Endodermal cell (in vitro differentiated cells): ENCODE results near the gene SRCAP. TPM values are rescaled to one million over a fixed set of nuclear protein-coding genes. Genes with fewer than 3 reads are reported as not detected.

Experiments used
- DNase-seq: peaks from one replicate; pipeline ENCODE4 v3.0.0-alpha.2; 2017
- H3K27ac ChIP-seq: 2 replicates; pipeline ENCODE4 v1.5.1; 2013; ENCODE audit warnings: mild to moderate bottlenecking, low read depth, low read length, moderate library complexity
- H3K27me3 ChIP-seq: 2 replicates; pipeline ENCODE4 v1.6.1; 2013; ENCODE audit warnings: mild to moderate bottlenecking, low read length, moderate library complexity; ENCODE audit not compliant: insufficient read depth, control insufficient read depth, poor library complexity, severe bottlenecking
- H3K36me3 ChIP-seq: 2 replicates; pipeline ENCODE4 v1.7.0; 2013; ENCODE audit warnings: mild to moderate bottlenecking, low read length, moderate library complexity; ENCODE audit not compliant: control insufficient read depth, insufficient read depth
- H3K4me1 ChIP-seq: one replicate; pipeline ENCODE4 v1.7.0; 2013; ENCODE audit warnings: low read length; ENCODE audit not compliant: control insufficient read depth, insufficient read depth
- H3K4me3 ChIP-seq: 2 replicates; pipeline ENCODE4 v1.5.1; 2013; ENCODE audit warnings: mild to moderate bottlenecking, low read length, moderate library complexity
- H3K9ac ChIP-seq: 2 replicates; pipeline ENCODE4 v1.6.1; 2013; ENCODE audit warnings: mild to moderate bottlenecking, low read length, moderate library complexity; ENCODE audit not compliant: poor library complexity, severe bottlenecking; ENCODE audit errors: extremely low read depth
- H3K9me3 ChIP-seq: 2 replicates; pipeline ENCODE4 v1.6.1; 2013; ENCODE audit warnings: mild to moderate bottlenecking, low read length, moderate library complexity; ENCODE audit not compliant: control insufficient read depth
- H3K27ac Mint-ChIP-seq: 2 replicates; pipeline ENCODE4 v1.8.0; 2020; ENCODE audit warnings: mixed read lengths
- H3K27me3 Mint-ChIP-seq: 2 replicates; pipeline ENCODE4 v1.8.0; 2021; ENCODE audit warnings: mild to moderate bottlenecking, mixed read lengths; ENCODE audit not compliant: insufficient read depth
- H3K36me3 Mint-ChIP-seq: 2 replicates; pipeline ENCODE4 v1.8.0; 2020; ENCODE audit warnings: low read depth, mixed read lengths
- H3K4me1 Mint-ChIP-seq: 2 replicates; pipeline ENCODE4 v1.8.0; 2020; ENCODE audit warnings: mixed read lengths
- H3K4me3 Mint-ChIP-seq: 2 replicates; pipeline ENCODE4 v1.8.0; 2020; ENCODE audit warnings: mild to moderate bottlenecking, moderate library complexity, mixed read lengths
- H3K9me3 Mint-ChIP-seq: 2 replicates; pipeline ENCODE4 v1.8.0; 2020; ENCODE audit warnings: mild to moderate bottlenecking, mixed read lengths
- CTCF ChIP-seq: fragments of 200-600 bp; sonication (generic); conservative IDR thresholded peaks from 2 replicates; pipeline ENCODE4 v1.5.0; 2021; ENCODE audit warnings: antibody characterized with exemption, mild to moderate bottlenecking
- WGBS, 2 experiments: methylation state at CpG; one replicate each; pipeline versions ENCODE4 v1.1.5 to v1.1.7; 2013; ENCODE audit warnings: missing lambda C conversion rate in 2 of 2, mixed read lengths in 1 of 2; ENCODE audit not compliant: insufficient coverage in 1 of 2, insufficient read length in 1 of 2; 5-methylcytosine and 5-hydroxymethylcytosine counted together
- total RNA-seq, 2 donors: library from RNA; stranded (reverse); fragmentation: NEBNext Ultra II Directional in 1 of 2; extraction: Animal tissue kit (Norgen Biotek cat#: 25700) in 1 of 2; gene quantifications; 2 replicates in 1 of 2; 3 replicates in 1 of 2; pipeline ENCODE4 v1.2.1, GENCODE V29; 2021

SRCAP gene
- total RNA-seq, 2 donors from 2014 or later, result 57.7 to 66.9 TPM

DNA sequence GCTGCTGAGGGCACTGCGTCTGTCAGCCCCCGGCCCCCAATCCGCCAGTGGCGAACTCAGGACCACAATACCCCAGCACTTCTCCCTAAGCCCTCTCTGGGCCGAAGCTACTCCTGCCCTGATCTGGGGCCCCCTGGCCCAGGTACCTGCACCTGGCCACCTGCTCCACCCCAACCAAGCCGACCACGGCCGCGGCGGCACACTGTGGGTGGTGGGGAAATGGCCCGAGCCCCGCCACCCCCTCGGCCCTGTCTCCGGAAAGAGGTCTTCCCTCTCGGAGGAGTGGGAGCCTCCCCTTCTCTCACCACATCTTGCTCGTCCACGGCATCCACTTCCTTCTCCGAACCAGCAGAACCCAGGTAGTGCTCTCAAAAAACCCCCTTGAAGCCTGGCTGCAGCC lies 44.1 kb upstream of the SRCAP start:
- Mint-ChIP-seq H3K4me3 (no peak overlapping the region), H3K36me3 (peaks cover 20% of the 10 kb centered on the region), H3K9me3 (no peaks in the 10 kb centered on the region), H3K4me1 (peaks cover 13% of the 10 kb centered on the region), H3K27ac (no peak overlapping the region), H3K27me3 (peaks cover 14% of the 10 kb centered on the region)
- Histone ChIP-seq H3K27me3 (no peaks in the 10 kb centered on the region), H3K36me3 (peaks cover 20% of the 10 kb centered on the region), H3K9ac (no peak overlapping the region), H3K4me3 (no peak overlapping the region), H3K4me1 (no peaks in the 10 kb centered on the region), H3K27ac (no peak overlapping the region), H3K9me3 (no peaks in the 10 kb centered on the region)
- 95 to 96% methylated on average over 4 to 18 of the region's 18 CpGs for WGBS, 2 experiments
- no peak for DNase-seq
- no peak for TF ChIP-seq CTCF

DNA sequence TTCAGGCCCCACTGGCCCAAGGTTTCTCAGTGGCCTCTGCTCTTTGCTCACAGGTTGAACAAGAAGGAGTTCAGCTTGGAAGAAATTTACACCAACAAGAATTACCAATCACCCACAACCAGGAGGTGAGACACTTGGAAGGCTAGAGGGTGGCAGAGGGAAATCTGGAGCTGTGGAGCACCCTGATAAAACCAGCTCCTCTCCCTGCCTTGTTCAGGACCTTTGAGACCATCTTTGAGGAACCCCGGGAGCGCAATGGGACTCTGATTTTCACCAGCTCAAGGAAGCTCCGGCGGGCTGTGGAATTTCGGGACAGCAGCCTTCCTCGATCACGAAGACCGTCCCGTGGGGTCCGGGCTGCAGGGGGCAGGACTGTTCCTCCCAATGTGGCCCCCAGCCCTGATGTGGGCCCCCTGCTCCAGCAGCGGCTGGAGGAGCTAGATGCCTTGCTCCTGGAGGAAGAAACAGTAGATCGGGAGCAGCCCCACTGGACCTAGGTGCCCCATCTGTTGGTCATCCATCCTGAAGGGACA lies 43.1 kb upstream of the SRCAP start:
- Histone ChIP-seq H3K4me1 (peaks cover 6% of the 10 kb centered on the region), H3K27me3 (no peaks in the 10 kb centered on the region), H3K9ac (no peak overlapping the region), H3K4me3 (no peak overlapping the region), H3K27ac (no peak overlapping the region), H3K36me3 (peaks cover 25% of the 10 kb centered on the region), H3K9me3 (no peaks in the 10 kb centered on the region)
- no peak overlapping the region for H3K4me3 Mint-ChIP-seq
- H3K9me3 Mint-ChIP-seq, result no peaks in the 10 kb centered on the region
- H3K27ac Mint-ChIP-seq, result no peak overlapping the region
- H3K4me1 Mint-ChIP-seq, result peaks cover 18% of the 10 kb centered on the region
- no peak for TF ChIP-seq CTCF
- H3K27me3 Mint-ChIP-seq, result peaks cover 17% of the 10 kb centered on the region
- 93 to 96% methylated on average over 10 to 12 of the region's 12 CpGs for WGBS, 2 experiments
- peaks cover 25% of the 10 kb centered on the region for H3K36me3 Mint-ChIP-seq
- no peak for DNase-seq

DNA sequence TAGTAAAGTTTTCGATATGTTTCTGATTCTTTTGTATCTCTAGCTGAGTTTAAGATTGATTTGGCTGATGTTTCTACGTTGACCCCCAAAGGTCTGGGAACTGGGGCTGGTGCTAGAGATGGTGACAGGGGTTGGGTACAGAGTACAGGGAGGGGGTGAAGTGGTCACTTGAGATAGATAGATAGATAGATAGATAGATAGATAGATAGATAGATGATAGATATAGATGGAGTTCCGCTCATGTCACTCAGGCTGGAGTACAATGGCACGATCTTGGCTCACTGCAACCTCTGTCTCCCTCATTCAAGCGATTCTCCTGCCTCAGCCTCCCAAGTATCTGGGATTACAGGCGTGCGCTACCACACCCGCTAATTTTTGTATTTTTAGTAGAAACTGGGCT lies 42.6 kb upstream of the SRCAP start:
- no peak overlapping the region for H3K27ac ChIP-seq
- Mint-ChIP-seq H3K4me3 (no peak overlapping the region), H3K9me3 (no peaks in the 10 kb centered on the region), H3K27me3 (peaks cover 21% of the 10 kb centered on the region), H3K36me3 (peaks cover 29% of the 10 kb centered on the region), H3K27ac (no peak overlapping the region), H3K4me1 (peaks cover 21% of the 10 kb centered on the region)
- no peaks in the 10 kb centered on the region for H3K9me3 ChIP-seq
- 93 to 94% methylated on average over 7 to 8 of the region's 8 CpGs for WGBS, 2 experiments
- TF ChIP-seq CTCF, result no peak
- no peak overlapping the region for H3K4me3 ChIP-seq
- H3K4me1 ChIP-seq, result peaks cover 6% of the 10 kb centered on the region
- no peaks in the 10 kb centered on the region for H3K27me3 ChIP-seq
- H3K9ac ChIP-seq, result no peak overlapping the region
- H3K36me3 ChIP-seq, result peaks cover 29% of the 10 kb centered on the region
- DNase-seq, result no peak
